A549 (cell line): ENCODE results near the gene WNT11.

Experiments used
- BCL3 ChIP-seq: fragments of >200 bp; sonication (Bioruptor Twin); formaldehyde crosslinking; IDR thresholded peaks from 3 replicates; pipeline ENCODE4 v1.6.1; 2016
- BHLHE40 ChIP-seq: IDR thresholded peaks from 2 replicates; pipeline ENCODE4 v1.6.1; 2012; ENCODE audit warnings: low read depth, low read length, inconsistent platforms
- CHD2 ChIP-seq: fragments of 150-350 bp; IDR thresholded peaks from 2 replicates; pipeline ENCODE4 v1.6.1; 2014; ENCODE audit warnings: low read length; ENCODE audit not compliant: partially characterized antibody
- CTCF ChIP-seq: fragments of >200 bp; sonication (Bioruptor Twin); formaldehyde crosslinking; IDR thresholded peaks from 3 replicates; pipeline ENCODE4 v1.5.1; 2016
- EP300 ChIP-seq, 2 experiments: fragments of >200 bp; sonication (Bioruptor Twin); formaldehyde crosslinking; IDR thresholded peaks; 2 replicates in 1 of 2; 3 replicates in 1 of 2; pipeline ENCODE4 v1.6.1; 2016 to 2017
- HDAC2 ChIP-seq: fragments of 200-600 bp; sonication (generic); IDR thresholded peaks from 2 replicates; pipeline ENCODE4 v1.6.1; 2016
- KDM5A ChIP-seq: fragments of 200-600 bp; sonication (generic); IDR thresholded peaks from 2 replicates; pipeline ENCODE4 v1.6.1; 2016; ENCODE audit warnings: antibody characterized with exemption, mild to moderate bottlenecking
- MAX ChIP-seq: IDR thresholded peaks from 2 replicates; pipeline ENCODE4 v1.6.1; 2012
- MAZ ChIP-seq: fragments of 150-350 bp; IDR thresholded peaks from 2 replicates; pipeline ENCODE4 v1.6.1; 2014; ENCODE audit warnings: antibody characterized with exemption, low read depth, low read length, borderline replicate concordance
- MYC ChIP-seq: IDR thresholded peaks from 2 replicates; pipeline ENCODE4 v1.6.1; 2012; ENCODE audit warnings: mild to moderate bottlenecking, inconsistent platforms, low read length, improper control_type of control experiment, borderline replicate concordance
- POLR2A ChIP-seq: IDR thresholded peaks from 2 replicates; pipeline ENCODE4 v1.6.1; 2012; ENCODE audit warnings: mild to moderate bottlenecking, low read length
- RFX5 ChIP-seq: fragments of 450-650 bp; IDR thresholded peaks from 2 replicates; pipeline ENCODE4 v1.7.1; 2014; ENCODE audit warnings: antibody characterized with exemption, mild to moderate bottlenecking, moderate library complexity
- TF ChIP-seq, protein P1 (sequence below): fragments of 200-600 bp; sonication (generic); IDR thresholded peaks from 2 replicates; pipeline ENCODE4 v1.6.1; 2016; ENCODE audit warnings: antibody characterized with exemption, mild to moderate bottlenecking, moderate library complexity

GRCh38 chr11:76149713-76150112 lies 56.6 kb downstream of the WNT11 start:
- TF ChIP-seq CTCF (no peak), BCL3 (no peak), MYC (no peak), MAX (no peak), RFX5 (no peak), BHLHE40 (no peak), POLR2A (no peak), KDM5A (no peak), EP300 (IDR thresholded peaks at IDR 0.05) (no peak), CHD2 (no peak), HDAC2 (no peak), MAZ (no peak)
- TF ChIP-seq, protein P1, sequence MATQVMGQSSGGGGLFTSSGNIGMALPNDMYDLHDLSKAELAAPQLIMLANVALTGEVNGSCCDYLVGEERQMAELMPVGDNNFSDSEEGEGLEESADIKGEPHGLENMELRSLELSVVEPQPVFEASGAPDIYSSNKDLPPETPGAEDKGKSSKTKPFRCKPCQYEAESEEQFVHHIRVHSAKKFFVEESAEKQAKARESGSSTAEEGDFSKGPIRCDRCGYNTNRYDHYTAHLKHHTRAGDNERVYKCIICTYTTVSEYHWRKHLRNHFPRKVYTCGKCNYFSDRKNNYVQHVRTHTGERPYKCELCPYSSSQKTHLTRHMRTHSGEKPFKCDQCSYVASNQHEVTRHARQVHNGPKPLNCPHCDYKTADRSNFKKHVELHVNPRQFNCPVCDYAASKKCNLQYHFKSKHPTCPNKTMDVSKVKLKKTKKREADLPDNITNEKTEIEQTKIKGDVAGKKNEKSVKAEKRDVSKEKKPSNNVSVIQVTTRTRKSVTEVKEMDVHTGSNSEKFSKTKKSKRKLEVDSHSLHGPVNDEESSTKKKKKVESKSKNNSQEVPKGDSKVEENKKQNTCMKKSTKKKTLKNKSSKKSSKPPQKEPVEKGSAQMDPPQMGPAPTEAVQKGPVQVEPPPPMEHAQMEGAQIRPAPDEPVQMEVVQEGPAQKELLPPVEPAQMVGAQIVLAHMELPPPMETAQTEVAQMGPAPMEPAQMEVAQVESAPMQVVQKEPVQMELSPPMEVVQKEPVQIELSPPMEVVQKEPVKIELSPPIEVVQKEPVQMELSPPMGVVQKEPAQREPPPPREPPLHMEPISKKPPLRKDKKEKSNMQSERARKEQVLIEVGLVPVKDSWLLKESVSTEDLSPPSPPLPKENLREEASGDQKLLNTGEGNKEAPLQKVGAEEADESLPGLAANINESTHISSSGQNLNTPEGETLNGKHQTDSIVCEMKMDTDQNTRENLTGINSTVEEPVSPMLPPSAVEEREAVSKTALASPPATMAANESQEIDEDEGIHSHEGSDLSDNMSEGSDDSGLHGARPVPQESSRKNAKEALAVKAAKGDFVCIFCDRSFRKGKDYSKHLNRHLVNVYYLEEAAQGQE: no peak
